HepG2 (cell line): ENCODE results near the gene ZNF26. TPM values are rescaled to one million over a fixed set of nuclear protein-coding genes. Genes with fewer than 3 reads are reported as not detected.

Experiments used
- ATAC-seq: fragments of 200-7000 bp; cut with Tn5 transposase; 3 replicates; pipeline ENCODE4 v1.9.1; 2020; ENCODE audit warnings: mild to moderate bottlenecking, moderate library complexity
- BruUV-seq: library from RNA; stranded (reverse); fragments of 400-500 nt; replicated peaks from 2 replicates; lab custom pipeline; 2021; lab: Mats Ljungman, UMichigan
- CTCF ChIA-PET: fragments of 300-600 bp; formaldehyde crosslinking; extraction: SDS; loops from one replicate; lab custom pipeline; 2021; ENCODE audit warnings: low total read pairs, inconsistent platforms, low intra/inter-chr PET ratio; lab: Yijun Ruan, JAX
- POLR2A ChIA-PET: fragments of 350-600 bp; sonication (Branson Sonifier 250); formaldehyde crosslinking; loops from one replicate; lab custom pipeline; 2020; ENCODE audit warnings: antibody characterized with exemption, inconsistent platforms; lab: Yijun Ruan, JAX
- DNase-seq: peaks from one replicate; pipeline ENCODE4 v3.0.0-alpha.2; 2015; ENCODE audit warnings: low spot score
- FAIRE-seq: peaks from 3 replicates; lab custom pipeline; 2011; peaks lifted over from hg19 to GRCh38; lab: Jason Lieb, UNC
- H2AFZ ChIP-seq: one replicate; pipeline ENCODE4 v1.6.1; 2011; ENCODE audit warnings: low read length, inconsistent platforms
- H3K27ac ChIP-seq: fragments of 300-600 bp; 3 replicates; pipeline ENCODE4 v1.8.0; 2011; ENCODE audit warnings: mixed run types, mild to moderate bottlenecking, mixed read lengths, low read length, inconsistent platforms; ENCODE audit not compliant: insufficient read depth; ENCODE audit errors: extremely low read length
- H3K27me3 ChIP-seq, 2 experiments: fragments of 200-600 bp in 1 of 2; 2 replicates in 1 of 2; 3 replicates in 1 of 2; pipeline versions ENCODE4 v1.6.0 to v1.8.0; 2011; ENCODE audit warnings: low read length in 2 of 2, mild to moderate bottlenecking in 2 of 2, moderate library complexity in 2 of 2, inconsistent platforms in 1 of 2; ENCODE audit not compliant: insufficient read depth in 2 of 2, control insufficient read depth in 1 of 2
- H3K36me3 ChIP-seq, 2 experiments: fragments of 200-600 bp in 1 of 2; replicated peaks in 1 of 2; 2 replicates in 1 of 2; 3 replicates in 1 of 2; pipeline versions ENCODE4 v1.5.1 to v1.8.0; 2011; ENCODE audit warnings: low read length in 2 of 2, inconsistent platforms in 1 of 2; ENCODE audit not compliant: insufficient read depth in 2 of 2, control insufficient read depth in 1 of 2
- H3K4me1 ChIP-seq: 2 replicates; pipeline ENCODE4 v1.5.1; 2012; ENCODE audit warnings: low read length, inconsistent platforms; ENCODE audit not compliant: insufficient read depth
- H3K4me2 ChIP-seq: 2 replicates; pipeline ENCODE4 v1.6.0; 2011; ENCODE audit warnings: low read depth, low read length, inconsistent platforms
- H3K4me3 ChIP-seq, 3 experiments: fragments of 200-600 bp in 1 of 3; sonication (generic), shearing (Covaris generic) in 1 of 3; replicated peaks in 1 of 3; 2 replicates each; pipeline ENCODE4 v1.5.1; 2011 to 2016; ENCODE audit warnings: low read length in 3 of 3, inconsistent platforms in 2 of 3, low read depth in 2 of 3, mild to moderate bottlenecking in 2 of 3, control low read depth in 1 of 3, mixed read lengths in 1 of 3; ENCODE audit not compliant: insufficient read depth in 1 of 3
- H3K79me2 ChIP-seq: one replicate; pipeline ENCODE4 v1.6.1; 2011; ENCODE audit warnings: low read length, inconsistent platforms; ENCODE audit not compliant: insufficient read depth
- H3K9ac ChIP-seq: 2 replicates; pipeline ENCODE4 v1.6.0; 2011; ENCODE audit warnings: mild to moderate bottlenecking, low read depth, low read length, inconsistent platforms; ENCODE audit not compliant: insufficient read depth
- H3K9me3 ChIP-seq: 2 replicates; pipeline ENCODE4 v1.5.1; 2012; ENCODE audit warnings: mild to moderate bottlenecking, low read length
- H4K20me1 ChIP-seq: 2 replicates; pipeline ENCODE4 v1.6.0; 2011; ENCODE audit warnings: inconsistent platforms, mild to moderate bottlenecking, low read length, moderate library complexity; ENCODE audit not compliant: insufficient read depth
- ATF1 ChIP-seq: IDR thresholded peaks from 2 replicates; pipeline ENCODE4 v1.6.1; 2016; ENCODE audit warnings: mild to moderate bottlenecking, control low read depth
- KAT7 ChIP-seq: IDR thresholded peaks from 2 replicates; pipeline ENCODE4 v1.6.1; 2018; ENCODE audit warnings: borderline replicate concordance, missing compliant biosample characterization
- MAFF ChIP-seq: IDR thresholded peaks from 2 replicates; pipeline ENCODE4 v1.6.1; 2011; ENCODE audit warnings: low read depth, low read length, improper control_type of control experiment
- MAX ChIP-seq: IDR thresholded peaks from 2 replicates; pipeline ENCODE4 v1.6.1; 2012; ENCODE audit warnings: inconsistent platforms
- MTF1 ChIP-seq: sonication (generic); formaldehyde crosslinking; IDR thresholded peaks from 2 replicates; pipeline ENCODE4 v1.5.0; 2020; ENCODE audit warnings: missing genetic modification reagents
- PHF8 ChIP-seq: sonication (generic); formaldehyde crosslinking; IDR thresholded peaks from 2 replicates; pipeline ENCODE4 v1.5.0; 2020; ENCODE audit warnings: missing genetic modification reagents
- REPIN1 ChIP-seq: sonication (generic); formaldehyde crosslinking; IDR thresholded peaks from 2 replicates; pipeline ENCODE4 v1.8.0; 2022; ENCODE audit warnings: missing genetic modification reagents, low read depth, mild to moderate bottlenecking, borderline replicate concordance
- SKI ChIP-seq: fragments of 450-650 bp; IDR thresholded peaks from one replicate; pipeline ENCODE4 v1.6.1; 2018; ENCODE audit warnings: mild to moderate bottlenecking; ENCODE audit not compliant: partially characterized antibody
- TFAP4 ChIP-seq: sonication (generic); IDR thresholded peaks from 2 replicates; pipeline ENCODE4 v1.6.1; 2016; ENCODE audit warnings: low read depth, borderline replicate concordance
- THAP7 ChIP-seq: sonication (generic); formaldehyde crosslinking; IDR thresholded peaks from 2 replicates; pipeline ENCODE4 v1.8.1; 2023; ENCODE audit warnings: mild to moderate bottlenecking, missing genetic modification reagents
- TOE1 ChIP-seq: sonication (generic); formaldehyde crosslinking; IDR thresholded peaks from 2 replicates; pipeline ENCODE4 v1.4.0; 2020; ENCODE audit warnings: mild to moderate bottlenecking, missing genetic modification reagents
- ZNF3 ChIP-seq: IDR thresholded peaks from 2 replicates; pipeline ENCODE4 v1.7.0; 2017; ENCODE audit warnings: inconsistent platforms
- ZNF383 ChIP-seq: sonication (generic); formaldehyde crosslinking; IDR thresholded peaks from 2 replicates; pipeline ENCODE4 v1.4.0; 2020; ENCODE audit warnings: missing genetic modification reagents, mild to moderate bottlenecking, borderline replicate concordance
- ZNF468 ChIP-seq: sonication (generic); formaldehyde crosslinking; IDR thresholded peaks from 2 replicates; pipeline ENCODE4 v1.8.0; 2022; ENCODE audit warnings: mild to moderate bottlenecking, moderate library complexity, missing genetic modification reagents
- ZNF512 ChIP-seq: sonication (generic); formaldehyde crosslinking; IDR thresholded peaks from 2 replicates; pipeline ENCODE4 v1.4.0; 2020; ENCODE audit warnings: mild to moderate bottlenecking, missing genetic modification reagents
- ZNF576 ChIP-seq: sonication (generic); formaldehyde crosslinking; IDR thresholded peaks from 2 replicates; pipeline ENCODE4 v1.4.0; 2020; ENCODE audit warnings: mild to moderate bottlenecking, missing genetic modification reagents
- ZNF589 ChIP-seq: sonication (generic); formaldehyde crosslinking; conservative IDR thresholded peaks from 2 replicates; pipeline ENCODE4 v1.8.0; 2022; ENCODE audit warnings: mild to moderate bottlenecking, moderate library complexity, missing genetic modification reagents
- ZNF747 ChIP-seq: sonication (generic); formaldehyde crosslinking; IDR thresholded peaks from 2 replicates; pipeline ENCODE4 v1.8.1; 2023; ENCODE audit warnings: missing genetic modification reagents, mild to moderate bottlenecking, borderline replicate concordance
- ZSCAN30 ChIP-seq: sonication (generic); formaldehyde crosslinking; IDR thresholded peaks from 2 replicates; pipeline ENCODE4 v1.5.0; 2020; ENCODE audit warnings: mild to moderate bottlenecking, missing genetic modification reagents
- WGBS: methylation state at CpG from one replicate; pipeline ENCODE4 v1.1.6; 2017; ENCODE audit warnings: low lambda C conversion rate; 5-methylcytosine and 5-hydroxymethylcytosine counted together
- in situ Hi-C: cut with HindIII; loops from 2 replicates; pipeline ENCODE4 v1.10.0; 2017; ENCODE audit warnings: low pct_unique_long_range_greater_than_20kb; ENCODE audit not compliant: extremely low pct_ligation_motif_present
- intact Hi-C: fragments of 100-400 bp; cut with micrococcal nuclease; formaldehyde crosslinking; loops from one replicate; pipeline ENCODE4 v1.10.0; 2022; ENCODE audit not compliant: unreplicated experiment
- polyA plus RNA-seq, 8 experiments: library from polyadenylated mRNA; depleted of rRNA in 3 of 8; stranded (reverse) in 7 of 8; unstranded in 1 of 8; fragments of >200 nt; fragmentation: Illumina TruSeq in 4 of 8; extraction: Trizol in 4 of 8; gene quantifications; 2 replicates each; pipeline versions ENCODE4 v1.2.1 to v1.2.3, GENCODE V29; 2011 to 2016; ENCODE audit warnings: low read depth in 4 of 8, missing spikeins in 1 of 8, mixed read lengths in 1 of 8; ENCODE audit not compliant: insufficient read depth in 1 of 8
- total RNA-seq, 5 experiments: library from RNA; depleted of rRNA; stranded (reverse); fragments of >200 nt; fragmentation: Illumina TruSeq; extraction: Trizol; gene quantifications; 2 replicates each; pipeline ENCODE4 v1.2.3, GENCODE V29; 2016; ENCODE audit warnings: low read depth in 1 of 5

ZNF26 gene
- total and polyA plus RNA-seq, 2 of the 13 experiments (the other 11 are each of a cell fraction or from before 2014, with no cell fraction given): 3.8 to 6.5 TPM

GRCh38 chr12:133063556-133063955, 77.4 kb downstream of the ZNF26 start:
- no peak for FAIRE-seq
- DNase-seq: no peak
- no peaks in the 10 kb centered on the region for H4K20me1 ChIP-seq
- no peak overlapping the region for H2AFZ ChIP-seq
- in situ Hi-C loops (no loop called here), intact Hi-C loops (no loop called here)
- H3K4me3 ChIP-seq: no peak overlapping the region
- H3K4me1 ChIP-seq: no peaks in the 10 kb centered on the region
- ATAC-seq: no peak
- H3K36me3 ChIP-seq: no peaks in the 10 kb centered on the region
- H3K79me2 ChIP-seq: no peaks in the 10 kb centered on the region
- H3K27me3 ChIP-seq: no peaks in the 10 kb centered on the region
- 86% methylated on average over 1 of the region's 1 CpG for WGBS
- H3K9ac ChIP-seq: no peak overlapping the region
- ChIA-PET CTCF (no interaction called here), POLR2A (no interaction called here)
- no peak overlapping the region for H3K27ac ChIP-seq
- peaks cover 100% of the 10 kb centered on the region for H3K9me3 ChIP-seq
- no peak overlapping the region for H3K4me2 ChIP-seq
- TF ChIP-seq ATF1: no peak
- TF ChIP-seq ZNF589 (CRISPR knock-in tag): no peak
- no peak for TF ChIP-seq MAFF
- no peak for TF ChIP-seq ZNF512 (CRISPR knock-in tag)
- TF ChIP-seq ZNF468 (CRISPR knock-in tag): no peak
- TF ChIP-seq TFAP4: no peak
- no peak for TF ChIP-seq ZNF383 (CRISPR knock-in tag)
- no peak for TF ChIP-seq THAP7 (CRISPR knock-in tag)
- no peak for TF ChIP-seq ZNF3 (CRISPR knock-in tag)
- no peak for TF ChIP-seq PHF8
- TF ChIP-seq SKI: no peak
- TF ChIP-seq TOE1: no peak
- TF ChIP-seq ZSCAN30 (CRISPR knock-in tag): no peak
- TF ChIP-seq REPIN1: no peak
- no peak for TF ChIP-seq KAT7
- TF ChIP-seq MTF1 (CRISPR knock-in tag): no peak
- TF ChIP-seq ZNF576 (CRISPR knock-in tag): no peak
- no peak for TF ChIP-seq ZNF747
- TF ChIP-seq MAX: no peak
- BruUV-seq: no TSS peak
